Anterior cingulate cortex (tissue), 58 donors: Measurements from ENCODE around the gene CCDC127.
"Not testable (repeated sequence)": the region's sequence is repeated elsewhere in the genome, so short reads cannot be mapped to it uniquely, and the experiment has no call there.

Source experiments
- DNase-seq, 58 donors: peaks; one replicate each; lab custom pipeline; 2025; lab: John Stamatoyannopoulos, UW

The CCDC127 gene

DNA sequence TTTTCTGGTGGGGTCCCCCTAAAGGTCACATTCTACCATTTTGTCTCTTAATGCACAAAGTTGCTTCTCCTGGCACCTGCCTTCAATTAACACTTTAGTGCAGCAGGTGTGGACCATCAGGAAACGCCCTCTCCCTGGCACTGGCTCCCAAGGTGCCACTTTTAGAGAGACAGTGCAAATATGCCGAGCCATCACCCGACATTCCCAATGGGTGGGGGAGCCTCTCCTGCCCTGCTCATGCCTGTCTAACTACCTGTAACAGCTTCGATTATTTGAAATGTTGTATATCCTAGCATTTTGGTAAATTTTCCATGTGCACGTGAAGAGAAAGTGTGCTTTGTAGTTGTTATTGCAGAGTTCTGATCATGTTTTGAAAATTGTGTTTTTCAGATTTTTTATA is 39.8 kb downstream of the CCDC127 start:
- DNase-seq, result no peak

DNA sequence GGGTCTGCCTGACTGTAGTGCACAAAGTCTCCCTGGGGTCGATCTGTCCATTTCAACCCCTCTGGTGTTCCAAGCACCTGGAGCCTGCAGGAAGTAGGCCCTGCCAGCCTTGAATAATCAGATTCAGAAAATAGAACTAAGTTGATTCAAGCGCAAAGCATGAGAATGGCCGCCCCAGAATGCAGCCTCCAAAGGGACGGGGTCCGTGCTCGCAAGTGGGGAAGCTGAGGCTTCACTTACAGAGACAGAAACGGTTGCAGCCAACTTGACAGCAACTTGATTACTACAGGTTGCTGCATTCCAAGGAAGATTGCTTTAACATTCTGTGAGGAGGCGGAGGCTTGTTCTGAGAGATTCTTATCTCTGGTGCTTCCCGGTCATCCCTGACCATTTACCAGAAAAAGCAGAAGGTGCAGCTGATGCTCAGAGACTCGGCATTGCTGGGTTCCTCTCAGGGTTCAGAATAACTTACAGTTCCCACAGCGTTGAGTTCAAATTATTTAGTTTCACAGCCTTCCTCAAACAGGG is 41.6 kb downstream of the CCDC127 start:
- no peak for DNase-seq

DNA sequence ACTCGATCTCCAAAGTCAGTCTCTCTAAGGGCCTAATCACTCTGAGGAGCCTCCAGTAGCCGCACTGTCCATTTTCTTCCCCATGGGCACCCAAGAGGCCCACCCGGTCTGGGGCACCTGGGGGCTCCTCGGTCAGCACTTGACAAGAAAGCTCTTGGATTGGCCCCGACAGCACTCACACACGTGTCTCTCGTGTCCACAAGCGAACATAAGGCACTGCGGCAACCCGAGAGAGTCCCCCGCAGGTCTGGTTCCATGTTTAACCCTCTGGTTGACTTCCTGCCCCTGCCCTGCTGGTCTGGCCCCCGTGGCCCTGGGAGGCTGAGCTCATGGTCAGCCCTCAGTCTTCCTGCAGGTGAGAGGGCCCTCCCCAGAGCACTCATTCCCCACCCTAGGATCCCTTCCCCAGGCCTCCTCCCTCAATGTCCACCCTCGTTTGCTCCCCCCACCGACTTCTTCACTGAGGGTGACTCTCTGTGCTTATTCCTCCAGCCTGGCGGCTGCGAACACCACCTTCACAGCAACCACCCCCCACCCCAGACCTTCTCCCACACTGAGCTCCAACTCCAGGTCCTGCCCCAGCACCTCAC is 43.0 kb downstream of the CCDC127 start:
- DNase-seq, result no peak

DNA sequence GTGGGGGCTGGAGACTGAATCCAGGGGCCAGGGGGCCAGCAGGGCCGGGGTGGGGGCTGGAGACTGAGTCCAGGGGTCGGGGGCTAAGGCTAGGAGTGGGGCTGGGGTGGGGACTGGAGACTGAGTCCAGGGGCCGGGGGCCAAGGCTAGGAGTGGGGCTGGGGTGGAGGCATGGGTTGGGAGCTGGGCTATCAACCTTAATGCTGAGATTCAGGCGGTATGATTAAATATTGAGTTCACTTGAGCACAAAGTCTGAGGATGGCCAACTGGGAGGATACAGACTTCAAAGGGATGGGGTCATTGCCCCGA is 43.7 kb downstream of the CCDC127 start:
- no peak for DNase-seq

DNA sequence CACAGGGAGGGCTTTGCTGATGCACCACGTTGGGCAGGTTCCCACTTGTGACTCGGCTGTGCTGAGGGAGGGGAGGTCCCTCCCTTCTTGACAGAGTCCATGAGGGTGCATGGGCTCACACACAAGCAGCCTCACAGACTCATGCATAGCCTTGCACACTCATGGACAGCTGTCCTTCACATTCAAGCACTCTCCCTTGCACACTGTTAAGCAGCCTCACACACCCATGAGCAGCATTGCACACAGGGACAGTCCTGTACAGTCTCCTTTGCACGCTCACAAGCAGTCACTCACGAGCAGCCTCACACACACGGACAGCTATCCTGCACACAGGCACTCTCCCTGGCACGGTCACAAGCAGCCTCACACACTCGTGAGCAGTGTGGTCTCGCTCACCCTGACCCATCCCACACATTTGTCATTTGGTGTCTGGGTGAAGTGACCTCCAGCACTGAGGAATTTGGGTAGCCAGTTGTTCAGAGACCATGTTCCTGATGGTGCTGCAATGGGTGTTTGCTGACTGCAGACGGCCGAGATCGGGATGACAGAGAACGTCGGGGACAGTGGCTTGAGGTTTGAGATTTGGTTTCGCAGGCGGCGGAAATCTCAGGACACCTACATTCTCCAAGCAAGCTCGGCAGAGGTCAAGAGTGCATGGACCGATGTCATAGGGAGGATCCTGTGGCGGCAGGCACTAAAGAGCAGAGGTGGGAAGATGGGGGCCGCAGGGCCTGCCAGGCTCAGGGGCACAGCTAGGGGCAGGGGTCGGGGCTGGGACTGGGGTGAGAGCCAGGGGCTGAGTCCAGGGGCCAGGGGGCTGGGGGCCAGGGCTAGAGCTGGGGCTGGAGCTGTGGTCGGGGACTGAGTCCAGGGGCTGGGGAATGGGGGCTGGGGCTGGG is 44.3 kb downstream of the CCDC127 start:
- DNase-seq, result no peak

DNA sequence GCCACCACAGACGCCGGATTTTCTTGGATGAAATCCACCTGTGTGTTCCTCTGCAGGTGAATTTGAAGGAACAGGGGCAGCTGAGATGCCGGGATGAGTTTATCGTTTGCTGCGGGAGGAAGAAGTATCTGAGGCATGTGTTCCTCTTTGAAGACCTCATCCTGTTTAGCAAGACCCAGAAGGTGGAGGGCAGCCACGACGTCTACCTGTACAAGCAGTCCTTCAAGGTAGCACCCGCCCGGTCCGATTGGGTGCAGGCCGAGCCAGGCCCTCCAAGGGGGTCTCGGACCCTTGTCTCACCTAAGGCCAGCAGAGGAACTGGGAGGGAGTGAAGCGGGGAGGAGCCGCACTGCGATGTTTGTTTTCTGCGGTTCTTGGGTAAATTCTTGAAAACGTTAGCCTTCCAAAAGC is 45.1 kb downstream of the CCDC127 start:
- no peak for DNase-seq

DNA sequence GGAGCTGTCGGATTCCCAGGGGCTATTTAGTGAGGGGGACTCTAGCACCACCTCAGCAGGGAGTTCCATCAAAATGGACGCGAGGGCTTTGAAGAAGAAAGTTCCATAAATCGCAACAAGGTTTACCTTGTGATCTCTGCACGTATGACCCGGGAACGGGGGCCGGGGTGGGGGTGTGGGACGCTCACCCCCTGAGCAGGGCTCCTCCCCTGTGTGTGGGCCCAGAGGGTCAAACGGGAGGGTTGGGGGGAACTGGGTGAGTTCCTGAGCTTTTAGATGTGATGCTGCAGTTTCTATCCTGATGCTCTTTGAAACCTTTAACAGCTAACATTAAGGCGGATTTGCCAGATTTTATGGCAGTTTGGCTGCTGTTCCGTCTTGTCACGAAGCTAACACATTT is 45.5 kb downstream of the CCDC127 start:
- DNase-seq, result no peak

DNA sequence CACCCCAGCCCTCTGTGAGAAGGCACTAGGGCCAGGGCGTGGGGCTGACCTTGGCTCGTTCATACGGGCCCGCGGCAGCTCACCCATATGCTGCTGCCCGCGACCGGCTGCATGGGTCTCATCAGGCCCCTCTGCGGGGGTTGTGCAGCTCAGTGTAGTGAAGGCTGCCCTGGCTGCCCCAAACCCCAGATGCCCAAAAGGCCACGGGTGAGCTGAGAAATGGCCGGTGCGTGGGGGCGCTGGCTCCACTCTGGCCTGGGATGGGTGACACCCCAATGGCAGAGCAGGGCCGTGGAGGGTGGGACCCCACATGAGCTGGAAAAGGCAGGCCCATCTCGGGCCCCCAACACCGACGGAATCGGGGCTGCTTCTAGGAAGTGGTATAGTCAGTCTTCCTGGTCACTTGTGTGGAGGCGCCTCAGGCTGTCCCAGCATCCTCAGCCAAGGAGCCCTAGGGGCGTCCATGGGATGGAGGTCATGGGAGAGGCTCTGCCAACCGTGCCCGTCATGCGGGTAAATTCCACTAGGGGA is 46.1 kb downstream of the CCDC127 start:
- DNase-seq, result no peak

DNA sequence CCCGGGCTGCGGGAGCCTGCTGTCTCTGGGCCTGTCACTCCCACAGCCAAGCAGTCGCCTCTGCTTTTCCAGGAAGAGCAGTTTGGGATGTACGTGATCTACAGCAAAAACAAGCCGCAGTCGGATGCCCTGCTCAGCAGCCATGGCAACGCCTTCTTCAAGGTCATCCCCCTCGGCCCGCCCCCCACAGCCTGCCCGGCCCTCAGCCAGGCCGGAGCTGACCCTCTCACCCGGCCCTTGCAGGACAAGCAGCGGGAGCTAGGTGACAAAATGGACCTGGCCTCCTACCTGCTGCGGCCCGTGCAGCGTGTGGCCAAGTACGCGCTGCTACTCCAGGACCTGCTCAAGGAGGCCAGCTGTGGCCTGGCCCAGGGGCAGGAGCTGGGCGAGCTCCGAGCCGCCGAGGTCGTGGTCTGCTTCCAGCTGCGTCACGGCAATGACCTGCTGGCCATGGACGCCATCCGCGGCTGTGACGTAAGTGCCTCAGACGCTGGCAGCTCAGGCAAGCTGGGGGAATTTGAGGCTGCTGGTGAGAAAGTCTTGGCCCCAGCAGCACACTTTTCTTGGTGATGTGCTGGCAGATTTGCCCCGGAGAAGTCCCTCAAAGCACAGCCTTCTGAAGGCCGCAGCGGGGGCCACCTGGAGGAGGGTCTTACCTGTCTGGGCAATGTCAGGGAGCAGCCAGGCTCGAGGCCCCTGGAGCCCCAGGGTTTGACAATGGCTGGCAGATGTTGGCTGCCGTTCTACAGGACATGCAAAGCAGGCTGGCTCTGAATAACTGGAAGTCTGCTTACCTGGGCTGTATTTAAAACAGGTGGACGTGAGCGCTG is 46.8 kb downstream of the CCDC127 start:
- no peak for DNase-seq

DNA sequence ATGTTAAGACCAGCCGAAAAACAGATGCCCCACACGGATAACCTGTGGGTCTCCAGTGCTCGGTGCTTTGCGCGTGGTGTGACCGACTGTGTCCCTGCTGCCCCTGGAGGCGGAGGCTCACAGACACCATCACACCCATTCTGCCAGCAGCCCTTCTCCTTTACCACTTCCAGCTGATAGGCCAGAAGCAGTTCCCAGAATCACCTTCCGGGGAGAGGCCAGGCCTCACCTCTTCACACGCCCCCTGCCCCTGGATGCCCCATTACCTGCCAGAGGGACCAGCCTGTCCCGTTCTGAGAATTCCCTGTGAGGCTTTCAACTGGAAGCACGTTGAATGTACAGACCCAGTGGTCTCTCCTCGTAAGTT is 48.2 kb downstream of the CCDC127 start:
- no peak for DNase-seq

DNA sequence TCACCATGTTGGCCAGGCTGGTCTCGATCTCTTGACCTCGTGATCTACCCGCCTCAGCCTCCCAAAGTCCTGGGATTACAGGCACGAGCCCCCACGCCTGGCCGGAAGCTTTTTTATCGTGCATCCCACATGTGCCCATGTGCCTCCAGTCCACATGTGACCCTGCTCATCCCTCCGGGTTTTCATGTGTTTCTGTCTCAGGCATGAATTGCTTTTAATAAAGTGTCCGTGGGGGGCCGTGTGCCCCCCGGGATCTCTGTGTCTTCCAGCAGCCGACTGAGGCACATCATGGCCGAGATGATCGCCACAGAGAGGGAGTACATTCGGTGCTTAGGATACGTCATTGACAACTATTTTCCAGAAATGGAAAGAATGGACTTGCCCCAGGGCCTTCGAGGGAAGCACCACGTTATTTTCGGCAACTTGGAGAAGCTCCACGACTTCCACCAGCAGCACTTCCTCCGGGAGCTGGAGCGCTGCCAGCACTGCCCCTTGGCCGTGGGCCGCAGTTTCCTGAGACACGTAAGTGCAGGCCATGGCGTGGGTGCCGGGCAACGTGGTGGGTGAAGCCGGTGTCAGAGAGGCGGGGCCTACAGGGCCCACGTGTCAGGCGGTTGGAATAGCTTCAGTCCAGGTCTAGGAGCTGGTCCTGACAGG is 48.8 kb downstream of the CCDC127 start:
- peak in 2 of 58 donors; percentile 14 for DNase-seq

DNA sequence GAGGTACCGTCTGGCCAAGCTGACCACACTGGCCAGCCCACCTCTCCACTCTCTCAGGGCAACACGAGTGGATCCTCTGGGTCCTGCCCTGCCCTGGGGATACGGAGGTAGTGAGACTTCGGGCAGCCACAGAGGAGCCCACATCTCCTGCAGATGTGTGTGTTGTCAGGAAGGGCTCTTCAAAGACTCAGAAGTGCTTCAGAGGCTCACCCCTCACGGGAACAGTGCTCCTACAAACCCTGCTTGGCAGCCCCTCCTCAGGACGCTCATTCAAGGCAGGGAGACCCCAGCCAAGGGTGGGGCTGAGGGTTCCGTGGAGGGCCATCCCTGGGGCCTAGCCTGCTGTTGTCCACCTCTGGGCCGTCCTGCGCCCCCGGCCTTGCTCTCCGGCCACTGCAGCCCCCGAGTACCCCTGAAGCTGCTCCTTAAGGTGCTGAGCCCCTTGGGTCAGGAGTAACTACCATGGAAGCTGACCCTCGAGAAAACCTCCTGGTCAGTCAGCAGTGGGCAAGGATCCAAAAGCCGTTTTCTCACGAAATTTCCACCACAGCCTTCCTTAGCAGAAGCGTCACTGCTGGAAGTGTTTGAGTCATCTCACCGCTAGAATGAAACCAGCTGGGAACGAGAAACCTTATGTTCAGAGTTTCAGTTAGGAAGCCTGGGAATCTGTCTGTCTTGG is 49.8 kb downstream of the CCDC127 start:
- no peak for DNase-seq

DNA sequence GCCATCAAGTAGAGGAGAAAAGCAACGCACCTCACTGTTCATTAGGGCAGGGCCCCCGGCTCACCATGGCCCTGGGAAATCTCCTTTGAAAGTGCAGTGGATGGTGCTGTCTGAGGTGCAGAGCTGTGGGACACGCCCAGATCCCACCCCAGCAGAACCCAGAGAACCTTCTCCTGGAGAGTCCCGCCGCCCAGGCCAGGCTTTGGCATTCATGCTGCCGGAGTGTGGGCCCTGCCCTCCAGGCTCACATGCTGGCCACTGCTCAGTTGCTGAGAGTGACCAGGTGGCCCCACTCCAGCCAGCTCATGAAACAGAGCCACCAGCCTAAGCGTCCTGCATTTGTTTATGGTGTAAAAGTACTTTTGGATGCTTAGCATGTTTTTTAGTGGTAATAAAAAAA is 50.4 kb downstream of the CCDC127 start:
- DNase-seq, result no peak

DNA sequence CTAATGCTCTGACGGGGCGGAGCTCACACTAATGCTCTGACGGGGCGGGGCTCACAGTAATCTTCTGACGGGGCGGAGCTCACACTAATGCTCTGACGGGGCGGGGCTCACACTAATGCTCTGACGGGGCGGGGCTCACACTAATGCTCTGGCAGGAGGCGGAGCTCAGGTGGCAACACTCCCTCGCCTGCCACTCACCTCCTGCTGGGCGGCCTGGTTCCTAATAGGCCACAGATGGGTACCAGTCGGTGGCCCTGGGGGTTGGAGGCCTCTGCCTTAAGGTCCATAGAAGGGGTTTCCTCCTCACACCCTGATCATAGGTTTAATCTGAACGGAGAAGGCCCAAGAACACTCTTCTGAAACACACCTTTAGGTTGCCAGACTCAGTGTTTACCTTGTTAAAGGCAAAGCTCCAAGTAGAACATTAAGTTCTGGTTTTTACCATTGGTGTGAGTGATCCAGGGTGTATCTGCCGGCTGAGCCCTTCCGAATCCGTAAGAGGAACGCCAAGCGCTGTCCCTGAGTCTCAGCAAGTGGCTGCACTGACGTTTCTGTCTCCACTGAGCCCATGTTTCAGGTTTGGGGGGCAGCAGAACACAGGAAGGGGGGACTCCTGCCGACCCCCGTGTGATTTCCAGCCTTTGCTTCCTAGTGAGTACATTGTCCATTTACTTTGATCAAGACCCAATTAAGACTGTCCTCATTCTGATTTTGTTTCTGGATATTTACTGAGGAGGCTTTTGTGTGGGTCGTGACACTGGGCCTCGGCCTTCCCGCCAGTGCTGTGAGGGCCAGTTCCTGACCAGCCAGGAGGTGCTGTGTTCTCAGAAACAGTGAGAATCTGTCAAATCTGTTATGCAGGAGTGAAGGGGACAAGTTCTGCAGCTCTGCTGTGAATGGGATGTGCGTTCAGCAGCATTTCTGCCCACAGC is 51.2 kb downstream of the CCDC127 start:
- no peak for DNase-seq

DNA sequence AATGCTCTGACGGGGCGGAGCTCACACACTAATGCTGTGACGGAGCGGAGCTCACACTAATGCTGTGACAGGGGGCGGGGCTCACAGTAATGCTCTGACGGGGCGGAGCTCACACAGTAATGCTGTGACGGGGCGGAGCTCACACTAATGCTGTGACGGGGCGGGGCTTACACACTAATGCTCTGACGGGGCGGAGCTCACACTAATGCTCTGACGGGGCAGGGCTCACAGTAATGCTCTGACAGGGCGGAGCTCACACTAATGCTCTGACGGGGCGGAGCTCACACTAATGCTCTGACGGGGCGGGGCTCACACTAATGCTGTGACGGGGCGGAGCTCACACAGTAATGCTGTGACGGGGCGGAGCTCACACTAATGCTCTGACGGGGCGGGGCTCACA is 53.2 kb downstream of the CCDC127 start:
- DNase-seq, result not testable (repeated sequence)

DNA sequence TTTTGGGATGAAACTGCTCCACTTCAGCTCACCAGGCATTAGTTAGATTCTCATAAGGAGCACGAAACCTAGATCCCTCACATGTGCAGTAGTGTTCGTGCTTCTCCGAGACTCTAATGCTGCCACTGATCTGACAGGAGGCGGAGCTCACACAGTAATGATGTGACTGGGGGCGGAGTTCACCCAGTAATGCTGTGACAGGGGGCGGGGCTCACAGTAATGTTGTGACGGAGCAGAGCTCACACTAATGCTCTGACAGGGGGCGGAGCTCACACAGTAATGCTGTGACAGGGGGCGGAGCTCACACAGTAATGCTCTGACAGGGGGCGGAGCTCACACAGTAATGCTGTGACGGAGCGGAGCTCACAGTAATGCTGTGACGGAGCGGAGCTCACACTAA is 53.7 kb downstream of the CCDC127 start:
- no peak for DNase-seq

DNA sequence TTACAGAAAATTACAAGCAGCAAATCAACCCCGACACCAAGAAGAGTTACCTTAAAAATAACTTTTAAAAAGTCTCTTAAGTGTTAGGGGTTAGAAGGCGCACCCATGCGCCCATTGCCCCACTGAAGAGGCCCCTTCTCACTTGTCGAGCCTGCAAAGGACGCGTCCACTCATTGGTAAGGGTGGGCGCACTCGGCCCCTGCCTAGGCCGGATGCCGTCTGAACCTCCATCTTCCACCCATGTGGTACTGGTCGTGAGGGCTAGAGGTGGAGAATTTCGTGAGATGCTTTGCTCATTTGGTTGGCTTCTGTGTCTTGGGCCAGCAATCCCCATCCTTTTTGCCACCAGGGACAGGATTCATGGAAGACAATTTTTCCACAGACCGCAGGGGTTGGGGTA is 54.1 kb downstream of the CCDC127 start:
- no peak for DNase-seq

DNA sequence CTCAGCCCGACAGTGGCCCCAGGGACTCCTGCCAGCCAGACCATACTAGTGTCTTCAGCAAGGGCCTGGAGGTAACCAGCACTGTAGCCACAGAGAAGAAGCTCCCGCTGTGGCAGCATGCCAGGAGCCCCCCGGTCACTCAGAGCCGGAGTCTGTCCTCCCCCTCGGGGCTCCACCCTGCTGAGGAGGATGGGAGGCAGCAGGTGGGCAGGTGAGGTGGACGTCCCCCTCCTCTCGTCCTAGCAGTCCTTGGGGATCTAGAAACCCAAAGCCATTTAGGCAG is 54.7 kb downstream of the CCDC127 start:
- DNase-seq, result no peak
